ENCODE results near the gene GRB10. TPM values are rescaled to one million over a fixed set of nuclear protein-coding genes. Genes with fewer than 3 reads are reported as not detected.

The GRB10 gene
- 10.6 and 21.6 TPM in 2 replicates for total RNA-seq

GRCh38 chr7:50782375-50783208 is at the start of gene GRB10:
Gene GRB10, minus strand, starts transcription at chr7:50782896. Its CDS starts 50,574 bp downstream, at chr7:50732322.

GRCh38 chr7:50564640-50565558 is 217.8 kb downstream of the GRB10 start, which contains the start of gene DDC:
Gene DDC, minus strand, starts transcription at chr7:50565405. Its CDS starts 21,320 bp downstream, at chr7:50544085.

Other genes starting within 250 kb of the GRB10 start
- not detected in 2 replicates for gene DDC, start 217.5 kb downstream of the GRB10 start, total RNA-seq

Data from hair follicular keratinocyte (primary cell).